ENCODE data around the gene LGALS1. TPM values are rescaled to one million over a fixed set of nuclear protein-coding genes. Genes with fewer than 3 reads are reported as not detected.

LGALS1 gene
- total RNA-seq, 1 experiment from 2014 or later: 32.8 TPM

GRCh38 chr22:37679670-37680069 lies 4.2 kb downstream of the LGALS1 start:
- H3K4ac ChIP-seq (ENCODE audit: low read depth, low read length): no peak overlapping the region
- H2BK20ac ChIP-seq (ENCODE audit: low read depth, low read length, poor library complexity, severe bottlenecking): no peak overlapping the region
- no peak overlapping the region for H3K27ac ChIP-seq (ENCODE audit: insufficient read length, low read depth, low read length)
- Mint-ChIP-seq H3K27ac (no peak overlapping the region), H3K4me3 (no peak overlapping the region; a peak in 2 of 5 replicates), H3K9me3 (no peaks in the 10 kb centered on the region), H3K27me3 (ENCODE audit: low read depth) (peaks cover 4% of the 10 kb centered on the region), H3K4me1 (peaks cover 5 to 21% of the 10 kb centered on the region in 2 experiments), H3K36me3 (ENCODE audit: insufficient read depth in 1 of 3, low read depth in 3 of 3) (no peaks in the 10 kb centered on the region; a peak in 1 of 7 replicates)
- H3K79me2 ChIP-seq (ENCODE audit: insufficient read depth, low read length): no peaks in the 10 kb centered on the region
- no peak overlapping the region for H3T11ph ChIP-seq (ENCODE audit: low read length)
- no peak overlapping the region for H2BK5ac ChIP-seq (ENCODE audit: insufficient read length, low read length)
- no peak overlapping the region for H3K4me2 ChIP-seq (ENCODE audit: insufficient read depth, insufficient read length, low read length)
- H4K91ac ChIP-seq (ENCODE audit: insufficient read length, low read depth, low read length): no peak overlapping the region
- H4K5ac ChIP-seq (ENCODE audit: insufficient read length, low read depth, low read length): no peak overlapping the region
- no peaks in the 10 kb centered on the region for H3K27me3 ChIP-seq (ENCODE audit: insufficient read depth, low read length)
- H3K23me2 ChIP-seq (ENCODE audit: insufficient read length, low read depth, low read length, poor library complexity, severe bottlenecking): peaks cover 3% of the 10 kb centered on the region
- H3K4me1 ChIP-seq (ENCODE audit: insufficient read depth, low read length): no peaks in the 10 kb centered on the region
- no peak overlapping the region for H2AFZ ChIP-seq (ENCODE audit: low read length)
- no peak overlapping the region for H2AK5ac ChIP-seq (ENCODE audit: insufficient read length, low read length)
- H3K23ac ChIP-seq (ENCODE audit: insufficient read length, low read depth, low read length): no peak overlapping the region
- no peak overlapping the region for H2BK15ac ChIP-seq (ENCODE audit: low read depth, low read length)
- no peak overlapping the region for H3K9ac ChIP-seq (ENCODE audit: extremely low read depth, insufficient read length, low read length)
- no CpG with 5 or more reads among the region's 8 CpGs for WGBS (ENCODE audit: extremely low coverage, insufficient read length, low lambda C conversion rate)
- no peak overlapping the region for H4K8ac ChIP-seq (replicated peaks; ENCODE audit: insufficient read length, low read depth, low read length)
- H3K9me3 ChIP-seq (ENCODE audit: control insufficient read depth, low read depth, low read length): no peaks in the 10 kb centered on the region
- H4K20me1 ChIP-seq (ENCODE audit: control insufficient read depth, insufficient read depth, insufficient read length): no peaks in the 10 kb centered on the region
- H2BK120ac ChIP-seq (ENCODE audit: low read depth, low read length, poor library complexity, severe bottlenecking): no peak overlapping the region
- no peak overlapping the region for H2BK12ac ChIP-seq (ENCODE audit: insufficient read length, low read depth, low read length)
- no peak overlapping the region for H3K56ac ChIP-seq (ENCODE audit: insufficient read length, low read depth, low read length)
- H3K18ac ChIP-seq (ENCODE audit: insufficient read length, low read depth, low read length): no peak overlapping the region
- H3K14ac ChIP-seq (ENCODE audit: insufficient read depth, low read length): no peak overlapping the region
- no peaks in the 10 kb centered on the region for H3K79me1 ChIP-seq (ENCODE audit: insufficient read depth, low read depth, low read length, poor library complexity, severe bottlenecking)
- TF ChIP-seq CTCF (conservative IDR thresholded peaks at IDR 0.05): no peak
- DNase-seq: no peak
